ENCODE results near the gene KLHL20.

KLHL20 gene

DNA sequence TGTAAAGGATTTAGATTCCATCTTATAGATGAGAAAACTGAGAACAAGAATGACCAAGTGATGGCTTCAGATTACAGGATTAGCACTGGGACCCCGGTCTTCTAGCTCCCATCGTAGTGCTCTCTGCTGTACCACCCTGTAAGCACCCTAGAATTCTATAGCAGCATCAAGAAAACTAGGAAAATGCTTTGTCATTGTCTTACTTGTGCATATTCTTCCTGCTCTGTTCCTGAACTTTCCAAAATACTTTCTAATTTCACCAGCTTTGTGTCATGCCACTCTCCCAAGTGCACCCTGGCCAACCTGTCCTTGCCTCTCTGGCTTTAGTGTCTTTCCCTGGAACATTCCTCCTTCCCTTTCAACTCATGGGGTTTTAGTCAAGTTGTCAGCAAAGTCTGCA, 6.0 kb upstream of the KLHL20 start:
- no peaks in the 10 kb centered on the region for H3K9me3 ChIP-seq (ENCODE audit: insufficient read depth, low read depth, low read length)
- 0 out of 2 replicates have a peak, but pooled peaks cover 2% of the 10 kb centered on the region for H3K9me2 ChIP-seq (replicated peaks; ENCODE audit: low read depth, low read length)
- no peak overlapping the region for H3K4me2 ChIP-seq (ENCODE audit: low read depth, low read length, poor library complexity, severe bottlenecking)
- no peak for TF ChIP-seq EZH2phosphoT487 (IDR thresholded peaks at IDR 0.05; ENCODE audit: borderline replicate concordance)
- TF ChIP-seq, protein P1, sequence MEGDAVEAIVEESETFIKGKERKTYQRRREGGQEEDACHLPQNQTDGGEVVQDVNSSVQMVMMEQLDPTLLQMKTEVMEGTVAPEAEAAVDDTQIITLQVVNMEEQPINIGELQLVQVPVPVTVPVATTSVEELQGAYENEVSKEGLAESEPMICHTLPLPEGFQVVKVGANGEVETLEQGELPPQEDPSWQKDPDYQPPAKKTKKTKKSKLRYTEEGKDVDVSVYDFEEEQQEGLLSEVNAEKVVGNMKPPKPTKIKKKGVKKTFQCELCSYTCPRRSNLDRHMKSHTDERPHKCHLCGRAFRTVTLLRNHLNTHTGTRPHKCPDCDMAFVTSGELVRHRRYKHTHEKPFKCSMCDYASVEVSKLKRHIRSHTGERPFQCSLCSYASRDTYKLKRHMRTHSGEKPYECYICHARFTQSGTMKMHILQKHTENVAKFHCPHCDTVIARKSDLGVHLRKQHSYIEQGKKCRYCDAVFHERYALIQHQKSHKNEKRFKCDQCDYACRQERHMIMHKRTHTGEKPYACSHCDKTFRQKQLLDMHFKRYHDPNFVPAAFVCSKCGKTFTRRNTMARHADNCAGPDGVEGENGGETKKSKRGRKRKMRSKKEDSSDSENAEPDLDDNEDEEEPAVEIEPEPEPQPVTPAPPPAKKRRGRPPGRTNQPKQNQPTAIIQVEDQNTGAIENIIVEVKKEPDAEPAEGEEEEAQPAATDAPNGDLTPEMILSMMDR (conservative IDR thresholded peaks at IDR 0.05; ENCODE audit: low read length) = no peak
- no peak overlapping the region for H3K4me3 ChIP-seq (ENCODE audit: low read length, poor library complexity, severe bottlenecking)
- H4K20me1 ChIP-seq (ENCODE audit: insufficient read depth, low read length, poor library complexity, severe bottlenecking) = no peaks in the 10 kb centered on the region
- no peaks in the 10 kb centered on the region for H3K4me1 ChIP-seq (ENCODE audit: insufficient read depth, low read length, poor library complexity, severe bottlenecking)
- H3K36me3 ChIP-seq (ENCODE audit: insufficient read depth, low read length) = no peaks in the 10 kb centered on the region
- no peak overlapping the region for H3K9ac ChIP-seq (ENCODE audit: low read depth, low read length, poor library complexity, severe bottlenecking)
- H3K27me3 ChIP-seq (ENCODE audit: insufficient read depth, low read length, poor library complexity, severe bottlenecking) = peaks cover 90% of the 10 kb centered on the region
- no peaks in the 10 kb centered on the region for H3F3A ChIP-seq (ENCODE audit: low read depth)
- no peak overlapping the region for H2AFZ ChIP-seq (ENCODE audit: low read length)
- no peaks in the 10 kb centered on the region for H3K79me2 ChIP-seq (ENCODE audit: insufficient read depth, low read length)

DNA sequence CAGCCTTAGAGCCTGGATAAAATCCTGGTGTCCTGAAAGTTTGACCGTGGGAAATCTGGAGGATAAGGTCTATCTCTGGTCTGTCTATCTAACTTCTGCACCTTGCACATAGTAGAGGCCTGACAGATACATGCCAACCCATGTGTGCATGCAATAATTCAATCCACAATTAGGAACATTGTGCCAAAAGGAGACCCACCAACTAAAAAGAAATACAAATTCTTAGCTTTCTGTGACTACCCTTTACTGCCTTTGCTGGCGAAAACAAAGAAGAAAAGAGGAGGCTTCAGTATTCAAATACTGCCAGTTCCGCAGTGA, 381 bp upstream of the KLHL20 start:
- TF ChIP-seq EZH2phosphoT487 (IDR thresholded peaks at IDR 0.05; ENCODE audit: borderline replicate concordance) = no peak
- TF ChIP-seq, protein P1 (conservative IDR thresholded peaks at IDR 0.05; ENCODE audit: low read length) = no peak
- H3K9me2 ChIP-seq (replicated peaks; ENCODE audit: low read depth, low read length) = 0 out of 2 replicates have a peak, but pooled peaks cover 5% of the 10 kb centered on the region
- peaks cover 51% of the 10 kb centered on the region for H3K27me3 ChIP-seq (ENCODE audit: insufficient read depth, low read length, poor library complexity, severe bottlenecking)

DNA sequence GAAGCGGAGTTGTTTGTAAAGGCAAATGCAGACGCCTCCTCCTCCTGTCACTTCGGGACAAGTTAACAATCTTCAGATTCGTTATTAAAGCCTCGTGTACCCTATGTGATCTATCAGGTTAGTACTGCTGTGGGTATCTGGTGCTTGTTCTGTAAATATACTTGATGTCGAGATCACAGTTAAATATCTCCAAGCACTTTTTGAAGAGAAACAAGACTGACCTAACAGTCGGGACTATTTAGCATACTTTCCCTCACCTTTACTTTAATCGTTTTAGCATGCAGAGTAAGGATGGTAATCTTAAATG, 710 bp downstream of the KLHL20 start:
- peaks cover 13% of the 10 kb centered on the region for H4K20me1 ChIP-seq (ENCODE audit: insufficient read depth, low read length, poor library complexity, severe bottlenecking)
- H3K4me2 ChIP-seq (ENCODE audit: low read depth, low read length, poor library complexity, severe bottlenecking) = peak overlapping the region; percentile 83
- no peaks in the 10 kb centered on the region for H3K36me3 ChIP-seq (ENCODE audit: insufficient read depth, low read length)
- H3K9me3 ChIP-seq (ENCODE audit: insufficient read depth, low read depth, low read length) = no peaks in the 10 kb centered on the region
- H3K9ac ChIP-seq (ENCODE audit: low read depth, low read length, poor library complexity, severe bottlenecking) = peak overlapping the region; percentile 77
- H3K27me3 ChIP-seq (ENCODE audit: insufficient read depth, low read length, poor library complexity, severe bottlenecking) = peaks cover 40% of the 10 kb centered on the region
- peak overlapping the region; percentile 87 for H3K4me3 ChIP-seq (ENCODE audit: low read length, poor library complexity, severe bottlenecking)
- 0 out of 2 replicates have a peak, but pooled peaks cover 5% of the 10 kb centered on the region for H3F3A ChIP-seq (ENCODE audit: low read depth)
- 0 out of 2 replicates have a peak, but pooled peaks cover 5% of the 10 kb centered on the region for H3K9me2 ChIP-seq (replicated peaks; ENCODE audit: low read depth, low read length)
- H3K79me2 ChIP-seq (ENCODE audit: insufficient read depth, low read length) = peaks cover 34% of the 10 kb centered on the region
- TF ChIP-seq EZH2phosphoT487 (IDR thresholded peaks at IDR 0.05; ENCODE audit: borderline replicate concordance) = no peak
- TF ChIP-seq, protein P1 (conservative IDR thresholded peaks at IDR 0.05; ENCODE audit: low read length) = no peak
- peak overlapping the region; percentile 100 for H2AFZ ChIP-seq (ENCODE audit: low read length)
- H3K4me1 ChIP-seq (ENCODE audit: insufficient read depth, low read length, poor library complexity, severe bottlenecking) = peaks cover 35% of the 10 kb centered on the region

More for the DNA sequence above, 381 bp upstream of the KLHL20 start:
- H3F3A ChIP-seq (ENCODE audit: low read depth) = 0 out of 2 replicates have a peak, but pooled peaks cover 5% of the 10 kb centered on the region
- peak overlapping the region; percentile 100 for H2AFZ ChIP-seq (ENCODE audit: low read length)
- H4K20me1 ChIP-seq (ENCODE audit: insufficient read depth, low read length, poor library complexity, severe bottlenecking) = peaks cover 13% of the 10 kb centered on the region
- H3K4me2 ChIP-seq (ENCODE audit: low read depth, low read length, poor library complexity, severe bottlenecking) = peak overlapping the region; percentile 83
- H3K9me3 ChIP-seq (ENCODE audit: insufficient read depth, low read depth, low read length) = no peaks in the 10 kb centered on the region
- peak overlapping the region; percentile 87 for H3K4me3 ChIP-seq (ENCODE audit: low read length, poor library complexity, severe bottlenecking)
- H3K9ac ChIP-seq (ENCODE audit: low read depth, low read length, poor library complexity, severe bottlenecking) = peak overlapping the region; percentile 77
- peaks cover 30% of the 10 kb centered on the region for H3K79me2 ChIP-seq (ENCODE audit: insufficient read depth, low read length)
- no peaks in the 10 kb centered on the region for H3K36me3 ChIP-seq (ENCODE audit: insufficient read depth, low read length)
- peaks cover 30% of the 10 kb centered on the region for H3K4me1 ChIP-seq (ENCODE audit: insufficient read depth, low read length, poor library complexity, severe bottlenecking)

All from Loucy (cell line).